ENCODE measurements around the gene ZNF586.
"Not testable (repeated sequence)": the region's sequence is repeated elsewhere in the genome, so short reads cannot be mapped to it uniquely, and the experiment has no call there.

The ZNF586 gene

GRCh38 chr19:57769345-57770131, at the start of gene ZNF586:
Gene ZNF586 (plus strand): TSS chr19:57769676. CDS start chr19:57769843, 167 bp downstream.
- DNase-seq (ENCODE audit: low read depth) = peak; percentile 70

DNA sequence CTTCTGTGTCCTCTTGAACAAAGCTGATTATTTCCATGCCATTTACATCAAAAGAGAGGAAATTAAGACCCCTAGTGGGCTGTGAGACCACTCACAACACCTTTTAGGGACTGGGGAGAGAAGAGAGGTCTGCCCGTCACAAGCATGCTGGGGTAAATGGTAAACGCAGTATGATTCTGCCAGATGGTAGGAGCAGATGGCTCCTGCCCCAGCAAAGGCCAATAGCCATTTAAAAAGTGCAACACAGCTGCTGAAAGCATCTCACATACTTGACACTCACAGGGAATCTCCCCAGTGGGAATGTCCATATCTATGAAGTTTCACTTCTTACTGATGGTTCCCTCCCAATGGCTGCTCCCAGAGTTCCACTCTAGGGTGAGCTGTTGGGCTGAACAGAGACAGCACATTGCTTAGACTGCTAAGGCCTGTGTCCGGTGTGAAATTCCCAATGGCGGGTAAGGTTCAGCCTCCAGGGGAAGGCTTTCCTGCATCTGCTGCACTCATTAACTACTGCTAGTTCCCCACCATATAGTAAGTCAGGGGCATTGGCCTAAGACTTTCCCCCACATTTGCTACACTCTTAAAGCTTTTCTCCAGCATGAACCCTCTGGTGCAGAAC, 49.5 kb upstream of the ZNF586 start:
- DNase-seq (ENCODE audit: low read depth) = no peak

GRCh38 chr19:57720878-57721277, 48.6 kb upstream of the ZNF586 start:
- DNase-seq (ENCODE audit: low read depth) = no peak

DNA sequence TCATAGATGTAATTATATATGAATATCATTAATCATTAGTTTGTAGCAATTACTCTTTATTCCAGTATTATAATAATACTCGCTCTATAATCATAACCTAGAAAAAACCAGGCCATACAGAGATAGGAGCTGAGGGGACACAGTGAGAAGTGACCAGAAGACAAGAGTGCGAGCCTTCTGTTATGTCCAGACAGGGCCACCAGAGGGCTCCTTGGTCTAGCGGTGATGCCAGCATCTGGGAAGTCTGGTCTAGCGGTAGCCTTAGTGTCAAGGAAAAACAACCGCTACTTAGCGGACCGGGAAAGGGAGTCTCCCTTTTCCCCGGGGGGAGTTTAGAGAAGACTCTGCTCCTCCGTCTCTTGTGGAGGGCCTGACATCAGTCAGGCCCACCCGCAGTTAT, 31.2 kb upstream of the ZNF586 start:
- DNase-seq (ENCODE audit: low read depth) = not testable (repeated sequence)

- not testable (repeated sequence) for DNase-seq (ENCODE audit: low read depth)
These were observed 30.7 kb upstream of the ZNF586 start for GRCh38 chr19:57738770-57739169.

DNA sequence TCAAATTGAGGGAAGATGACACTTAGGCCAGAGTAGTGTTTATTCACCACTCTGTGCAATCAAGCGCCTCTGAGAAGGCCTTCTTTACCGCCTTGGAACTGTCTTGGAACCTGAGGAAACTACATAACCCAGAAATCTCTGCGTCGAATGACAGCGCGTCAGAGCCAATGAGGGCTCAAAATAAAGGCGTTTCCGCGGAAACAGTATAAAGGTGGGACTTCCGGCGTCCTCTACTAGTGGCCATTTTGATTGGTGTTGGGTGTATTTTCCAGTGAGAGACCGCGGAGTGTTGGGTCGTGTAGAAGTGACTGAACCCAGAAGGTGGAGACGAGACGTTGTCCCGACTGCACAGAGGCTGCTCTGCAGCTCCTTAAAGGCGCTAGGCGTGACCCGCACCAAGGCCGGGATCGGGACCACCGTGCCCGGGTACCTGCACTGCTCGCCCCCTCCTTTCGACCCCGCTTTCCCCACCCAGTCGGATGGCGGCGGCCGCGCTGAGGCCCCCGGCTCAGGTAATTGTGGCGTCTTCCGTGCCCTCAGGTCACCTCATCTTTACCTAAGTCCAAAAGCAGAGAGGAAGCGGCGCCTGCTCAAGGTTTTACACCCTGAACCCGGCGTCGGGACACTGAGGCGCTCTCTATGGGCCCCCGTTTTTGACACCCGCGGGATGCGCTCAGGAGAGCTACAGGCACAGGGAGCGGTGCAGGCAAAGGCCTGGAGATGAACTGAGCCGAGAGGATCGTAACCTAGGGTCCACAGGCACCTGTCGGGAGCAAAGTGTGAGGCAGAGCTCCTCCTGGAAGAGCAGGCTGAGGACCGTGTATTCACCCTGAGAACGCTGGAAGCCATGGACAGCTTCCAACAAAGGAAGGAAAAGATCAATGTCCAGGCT, 22.6 kb upstream of the ZNF586 start, which contains the start of gene ZNF776:
TSS of gene ZNF776 (plus strand) at position 236 of the 892 bp plus-strand sequence. CDS start at position 480, 244 bp downstream.
- peak; percentile 62 for DNase-seq (ENCODE audit: low read depth)

- no peak for DNase-seq (ENCODE audit: low read depth)
These were observed 22.0 kb upstream of the ZNF586 start for GRCh38 chr19:57747472-57747807.

DNA sequence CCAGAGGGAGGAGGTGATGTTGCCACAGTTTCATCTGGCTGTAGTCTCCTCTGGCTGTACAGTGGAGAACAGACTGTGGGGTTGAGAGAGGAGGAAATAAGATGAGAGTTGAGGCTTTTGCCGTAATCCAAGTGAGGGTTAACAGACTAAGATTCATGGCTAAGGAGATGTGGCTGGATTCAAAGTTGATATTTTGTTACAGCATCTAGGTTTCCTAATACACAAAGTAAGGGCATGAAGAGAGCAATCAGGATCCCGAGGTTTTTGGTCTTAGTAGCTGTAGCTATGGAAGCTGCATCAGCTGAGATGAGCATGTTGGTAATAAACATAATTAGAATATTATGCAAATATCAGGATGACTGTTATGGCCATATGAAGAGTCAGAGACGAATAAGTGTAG, 21.4 kb upstream of the ZNF586 start:
- no peak for DNase-seq (ENCODE audit: low read depth)

GRCh38 chr19:57754091-57754673, 15.3 kb upstream of the ZNF586 start:
- DNase-seq (ENCODE audit: low read depth) = no peak

GRCh38 chr19:57755031-57755430, 14.4 kb upstream of the ZNF586 start:
- DNase-seq (ENCODE audit: low read depth) = no peak

- DNase-seq (ENCODE audit: low read depth) = no peak
These were observed 11.5 kb upstream of the ZNF586 start for GRCh38 chr19:57757941-57758340.

- DNase-seq (ENCODE audit: low read depth) = no peak
These were observed 10.4 kb upstream of the ZNF586 start for GRCh38 chr19:57759096-57759495.

DNA sequence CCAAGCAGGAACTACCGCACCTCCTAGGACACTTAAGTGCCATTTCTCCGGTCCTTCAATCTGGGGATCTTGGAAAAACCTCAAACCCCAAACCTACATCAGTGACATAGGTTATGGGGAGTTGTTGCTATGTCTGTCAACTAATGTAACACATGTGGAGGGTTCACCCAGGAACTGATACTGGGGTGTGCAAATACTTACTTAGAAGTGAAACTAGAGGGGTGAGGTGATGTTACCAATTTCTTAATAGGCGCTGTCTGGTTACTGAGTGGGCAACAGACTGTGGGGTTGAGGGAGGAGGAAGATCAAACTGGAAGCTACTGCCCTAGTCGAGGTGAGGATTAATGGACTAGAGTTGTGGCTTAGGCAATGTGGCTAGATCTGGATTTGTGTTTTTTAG, 1.9 kb downstream of the ZNF586 start:
- no peak for DNase-seq (ENCODE audit: low read depth)

- DNase-seq (ENCODE audit: low read depth) = no peak
These were observed 4.0 kb downstream of the ZNF586 start for GRCh38 chr19:57773488-57773887.

DNA sequence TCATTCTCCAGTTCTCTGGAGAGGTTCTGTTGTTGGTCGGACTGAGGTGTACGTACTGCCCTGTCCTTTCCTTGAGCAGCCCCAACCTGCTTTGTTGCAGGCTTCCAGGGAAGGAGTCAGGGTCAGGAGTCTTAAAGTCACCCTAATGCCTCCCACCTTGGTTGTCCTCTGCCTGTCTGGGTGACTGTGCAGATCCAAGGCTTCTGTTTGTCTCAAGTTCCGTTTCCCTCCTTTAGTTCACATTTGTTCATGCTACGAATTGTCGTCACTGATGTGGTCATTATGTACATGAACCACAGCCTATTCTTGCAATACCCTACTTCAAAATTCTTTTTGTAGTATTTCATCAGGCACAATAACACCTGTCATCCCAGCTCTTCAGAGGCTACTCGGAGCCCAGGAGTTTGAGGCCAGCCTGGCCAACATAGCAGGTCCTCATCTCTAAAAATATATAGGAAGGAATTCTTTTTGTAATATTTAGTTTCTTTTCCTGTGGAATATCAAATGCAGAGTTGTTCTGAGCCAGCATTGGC, 7.4 kb downstream of the ZNF586 start:
- DNase-seq (ENCODE audit: low read depth) = no peak

DNA sequence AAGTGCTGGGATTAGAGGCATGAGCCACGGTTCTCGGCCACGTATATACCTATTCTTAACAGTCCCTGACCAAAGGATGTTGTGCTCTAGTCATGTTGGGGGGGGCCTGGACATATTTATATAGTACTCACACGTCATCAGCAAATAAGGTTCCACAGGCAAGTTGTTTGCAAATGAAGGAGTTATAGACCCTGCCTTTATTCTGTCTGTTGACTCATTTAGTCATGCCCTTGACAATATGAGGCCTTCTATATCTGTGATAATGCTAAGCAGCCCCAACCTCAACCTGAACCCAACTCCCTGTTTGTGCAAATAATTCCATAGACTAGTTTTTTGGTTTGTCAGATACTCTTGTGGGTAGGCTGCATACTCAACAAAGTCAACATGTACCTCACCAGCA, 8.9 kb downstream of the ZNF586 start:
- no peak for DNase-seq (ENCODE audit: low read depth)

GRCh38 chr19:57779220-57779845, 9.9 kb downstream of the ZNF586 start:
- DNase-seq (ENCODE audit: low read depth) = no peak

- DNase-seq (ENCODE audit: low read depth) = no peak
These were observed 16.8 kb downstream of the ZNF586 start for GRCh38 chr19:57786286-57786685.

DNA sequence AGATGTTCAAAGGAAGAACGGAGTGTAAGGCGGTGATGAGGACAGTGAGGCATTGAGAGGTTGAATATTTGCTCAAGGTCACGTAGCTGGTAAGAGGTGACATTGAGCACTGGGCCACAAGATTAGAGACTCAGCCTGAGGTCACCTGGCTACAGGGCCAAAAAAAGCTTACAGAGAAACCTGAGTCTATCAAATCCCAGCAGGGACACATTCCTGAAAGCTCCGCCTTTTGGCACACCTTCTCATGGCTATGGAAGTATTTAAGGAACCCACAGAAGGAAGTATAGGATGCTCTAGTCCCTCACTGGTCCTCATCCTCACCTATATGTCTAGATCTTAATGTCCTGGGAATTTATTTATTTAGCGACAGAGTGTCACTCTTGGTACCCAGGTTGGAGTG, 17.4 kb downstream of the ZNF586 start:
- no peak for DNase-seq (ENCODE audit: low read depth)

- DNase-seq (ENCODE audit: low read depth) = no peak
These were observed 18.7 kb downstream of the ZNF586 start for GRCh38 chr19:57788114-57788692.

GRCh38 chr19:57789288-57789687, 19.8 kb downstream of the ZNF586 start:
- no peak for DNase-seq (ENCODE audit: low read depth)

Data from non-pigmented ciliary epithelial cell (primary cell).